Measurements from ENCODE around the gene RARG. TPM values are rescaled to one million over a fixed set of nuclear protein-coding genes. Genes with fewer than 3 reads are reported as not detected.

The RARG gene
- total and polyA plus RNA-seq, 2 donors (not counting 3 experiments of a cell fraction or from before 2014, with no cell fraction given) = 9.9 to 19.5 TPM

DNA sequence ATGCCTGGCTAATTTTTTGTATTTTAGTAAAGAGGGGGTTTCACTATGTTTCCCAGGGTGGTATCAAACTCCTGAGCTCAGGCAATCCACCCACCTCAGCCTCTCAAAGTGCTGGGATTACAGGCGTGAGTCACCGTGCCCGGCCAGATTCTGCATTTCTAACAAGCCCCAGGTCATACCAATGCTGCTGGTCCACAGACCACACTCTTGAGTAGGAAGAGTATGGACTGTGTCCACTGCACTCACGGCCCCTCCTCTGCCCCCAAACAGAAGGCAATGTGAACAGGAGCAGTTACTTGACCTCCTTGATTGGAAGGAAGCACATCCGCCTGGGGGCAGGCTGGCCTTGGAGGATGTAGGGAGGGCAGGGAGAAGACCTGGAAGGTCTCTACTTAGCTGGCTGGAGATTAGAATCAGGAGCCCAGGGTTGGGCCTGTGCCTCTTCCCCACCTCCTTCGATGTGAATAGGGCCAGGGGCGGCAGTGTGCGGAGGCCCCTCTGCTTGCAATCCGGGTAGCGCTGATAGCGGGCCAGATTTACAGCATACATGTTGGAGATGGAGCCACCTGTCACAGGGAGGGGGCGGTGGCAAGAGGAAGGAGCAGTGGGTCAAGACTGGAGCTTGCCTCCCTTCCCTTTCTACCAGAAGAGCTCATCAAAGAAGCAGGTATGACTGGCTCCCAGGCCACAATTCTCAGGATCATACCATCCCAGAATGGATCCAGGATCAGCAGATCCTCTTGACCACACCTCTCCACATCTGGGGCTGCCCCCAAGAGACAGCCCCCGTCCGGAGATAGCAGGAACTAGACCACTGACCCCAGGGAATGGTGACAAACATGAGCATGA lies 60.9 kb downstream of the RARG start:
- H3K27ac ChIP-seq (ENCODE audit: insufficient read depth, low read depth, low read length) = no peak overlapping the region
- no peak overlapping the region for H3K4me3 ChIP-seq (replicated peaks in 1 of 3; ENCODE audit: insufficient read depth in 1 of 3, low read depth in 1 of 3, low read length in 3 of 3)
- TF ChIP-seq POLR2A (IDR thresholded peaks at IDR 0.05; ENCODE audit: low read depth, low read length) (no peak), MYC (IDR thresholded peaks at IDR 0.05; ENCODE audit: low read depth, low read length) (no peak), FOS (IDR thresholded peaks at IDR 0.05; ENCODE audit: borderline replicate concordance, insufficient read depth, low read length) (no peak), EZH2 (IDR thresholded peaks at IDR 0.05; ENCODE audit: borderline replicate concordance, low read depth, low read length, severe bottlenecking) (no peak), JUN (IDR thresholded peaks at IDR 0.05; ENCODE audit: borderline replicate concordance, insufficient read depth, insufficient read length, low read depth) (no peak)
- TF ChIP-seq, protein P1, sequence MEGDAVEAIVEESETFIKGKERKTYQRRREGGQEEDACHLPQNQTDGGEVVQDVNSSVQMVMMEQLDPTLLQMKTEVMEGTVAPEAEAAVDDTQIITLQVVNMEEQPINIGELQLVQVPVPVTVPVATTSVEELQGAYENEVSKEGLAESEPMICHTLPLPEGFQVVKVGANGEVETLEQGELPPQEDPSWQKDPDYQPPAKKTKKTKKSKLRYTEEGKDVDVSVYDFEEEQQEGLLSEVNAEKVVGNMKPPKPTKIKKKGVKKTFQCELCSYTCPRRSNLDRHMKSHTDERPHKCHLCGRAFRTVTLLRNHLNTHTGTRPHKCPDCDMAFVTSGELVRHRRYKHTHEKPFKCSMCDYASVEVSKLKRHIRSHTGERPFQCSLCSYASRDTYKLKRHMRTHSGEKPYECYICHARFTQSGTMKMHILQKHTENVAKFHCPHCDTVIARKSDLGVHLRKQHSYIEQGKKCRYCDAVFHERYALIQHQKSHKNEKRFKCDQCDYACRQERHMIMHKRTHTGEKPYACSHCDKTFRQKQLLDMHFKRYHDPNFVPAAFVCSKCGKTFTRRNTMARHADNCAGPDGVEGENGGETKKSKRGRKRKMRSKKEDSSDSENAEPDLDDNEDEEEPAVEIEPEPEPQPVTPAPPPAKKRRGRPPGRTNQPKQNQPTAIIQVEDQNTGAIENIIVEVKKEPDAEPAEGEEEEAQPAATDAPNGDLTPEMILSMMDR (IDR thresholded peaks at IDR 0.05; ENCODE audit: extremely low read depth in 1 of 2, insufficient read depth in 1 of 2, low read depth in 1 of 2, low read length in 2 of 2) = no peak
- TF ChIP-seq, protein P2, sequence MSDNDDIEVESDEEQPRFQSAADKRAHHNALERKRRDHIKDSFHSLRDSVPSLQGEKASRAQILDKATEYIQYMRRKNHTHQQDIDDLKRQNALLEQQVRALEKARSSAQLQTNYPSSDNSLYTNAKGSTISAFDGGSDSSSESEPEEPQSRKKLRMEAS (IDR thresholded peaks at IDR 0.05; ENCODE audit: insufficient read depth, insufficient read length) = no peak
- H3K27me3 ChIP-seq (ENCODE audit: control insufficient read depth in 2 of 2, insufficient read depth in 2 of 2, low read length in 2 of 2) = no peaks in the 10 kb centered on the region
- H3K4me1 ChIP-seq (ENCODE audit: control insufficient read depth, extremely low read depth, insufficient read depth, low read length) = no peaks in the 10 kb centered on the region
- BruUV-seq (replicated peaks) = no TSS peak
- intact Hi-C loops (cut with micrococcal nuclease) = no loop called here
- ChIA-PET POLR2A (no interaction called here), CTCF (interaction anchor here (2.9 kb wide), 1 partner anchor 11 kb away, joined by 20 read pairs; no protein-coding TSS in a partner anchor)
- no peak overlapping the region for H2AFZ ChIP-seq (ENCODE audit: low read depth, low read length)
- no peaks in the 10 kb centered on the region for H3K79me2 ChIP-seq (ENCODE audit: control insufficient read depth, insufficient read depth, low read length)
- H3K9ac ChIP-seq (replicated peaks; ENCODE audit: extremely low read depth, insufficient read depth, low read length) = no peak overlapping the region
- no peak overlapping the region for H3K4me2 ChIP-seq (ENCODE audit: insufficient read depth, low read length)
- dilution Hi-C loops (cut with MboI; ENCODE audit: extremely low pct_ligation_motif_present, low sequenced_read_pairs) = no loop called here
- H3K9me1 ChIP-seq (replicated peaks; ENCODE audit: control insufficient read depth, extremely low read depth, insufficient read depth, low read length) = no peaks in the 10 kb centered on the region
- DNase-seq (ENCODE audit: low read depth, low spot score) = no peak
- no peak for FAIRE-seq
- no peaks in the 10 kb centered on the region for H4K20me1 ChIP-seq (replicated peaks; ENCODE audit: control insufficient read depth, extremely low read depth, insufficient read depth, low read length)
- no peaks in the 10 kb centered on the region for H3K9me3 ChIP-seq (replicated peaks; ENCODE audit: control insufficient read depth, insufficient read depth, low read length)
- H3K36me3 ChIP-seq (ENCODE audit: control insufficient read depth in 2 of 2, extremely low read depth in 1 of 2, insufficient read depth in 2 of 2, low read length in 2 of 2) = peaks cover 0 to 7% of the 10 kb centered on the region in 2 experiments
